Trophoblast cell (in vitro differentiated cells and primary cell): ENCODE measurements around the gene SLC12A4.

ENCODE experiments used
- DNase-seq, 2 donors: peaks; one replicate each; pipeline ENCODE4 v3.0.0-alpha.2; 2016
- H2AFZ ChIP-seq: 2 replicates; pipeline ENCODE4 v1.6.1; 2013; ENCODE audit warnings: low read length, moderate library complexity, mild to moderate bottlenecking; ENCODE audit not compliant: insufficient read depth, poor library complexity
- H2AK5ac ChIP-seq: 2 replicates; pipeline ENCODE4 v1.6.1; 2013; ENCODE audit warnings: mild to moderate bottlenecking, low read length
- H2BK120ac ChIP-seq: 2 replicates; pipeline ENCODE4 v1.6.1; 2013; ENCODE audit warnings: low read length, mild to moderate bottlenecking, moderate library complexity; ENCODE audit not compliant: insufficient read depth, poor library complexity
- H2BK12ac ChIP-seq: 2 replicates; pipeline ENCODE4 v1.6.1; 2013; ENCODE audit warnings: mild to moderate bottlenecking, low read length, moderate library complexity
- H2BK5ac ChIP-seq: 2 replicates; pipeline ENCODE4 v1.6.1; 2013; ENCODE audit warnings: low read length, low read depth, moderate library complexity, mild to moderate bottlenecking; ENCODE audit not compliant: poor library complexity
- H3K14ac ChIP-seq: 2 replicates; pipeline ENCODE4 v1.6.1; 2013; ENCODE audit warnings: mild to moderate bottlenecking, low read length
- H3K18ac ChIP-seq: 2 replicates; pipeline ENCODE4 v1.6.1; 2013; ENCODE audit warnings: mild to moderate bottlenecking, low read length
- H3K23ac ChIP-seq: 2 replicates; pipeline ENCODE4 v1.6.1; 2013; ENCODE audit warnings: low read length
- H3K27ac ChIP-seq: 2 replicates; pipeline ENCODE4 v1.5.1; 2013; ENCODE audit warnings: low read depth, mild to moderate bottlenecking, inconsistent platforms, low read length, moderate library complexity
- H3K27me3 ChIP-seq: 2 replicates; pipeline ENCODE4 v1.6.1; 2013; ENCODE audit warnings: inconsistent platforms, mild to moderate bottlenecking, low read length, moderate library complexity; ENCODE audit not compliant: insufficient read depth
- H3K36me3 ChIP-seq, 2 experiments: 1 replicate in 1 of 2; 2 replicates in 1 of 2; pipeline ENCODE4 v1.6.1; 2013; ENCODE audit warnings: low read length in 2 of 2, mild to moderate bottlenecking in 2 of 2, moderate library complexity in 1 of 2; ENCODE audit not compliant: insufficient read depth in 2 of 2, control insufficient read depth in 1 of 2
- H3K4ac ChIP-seq: 2 replicates; pipeline ENCODE4 v1.6.1; 2013; ENCODE audit warnings: low read depth, mild to moderate bottlenecking, low read length, moderate library complexity
- H3K4me1 ChIP-seq, 2 experiments: 1 replicate in 1 of 2; 2 replicates in 1 of 2; pipeline ENCODE4 v1.6.1; 2013; ENCODE audit warnings: low read length in 2 of 2, mild to moderate bottlenecking in 2 of 2, moderate library complexity in 1 of 2; ENCODE audit not compliant: insufficient read depth in 2 of 2, control insufficient read depth in 1 of 2
- H3K4me2 ChIP-seq: 2 replicates; pipeline ENCODE4 v1.6.1; 2013; ENCODE audit warnings: inconsistent platforms, mild to moderate bottlenecking, low read length, moderate library complexity
- H3K4me3 ChIP-seq: 2 replicates; pipeline ENCODE4 v1.5.1; 2013; ENCODE audit warnings: mild to moderate bottlenecking, low read depth, low read length, inconsistent platforms
- H3K79me1 ChIP-seq: one replicate; pipeline ENCODE4 v1.6.1; 2013; ENCODE audit warnings: low read length
- H3K79me2 ChIP-seq: 2 replicates; pipeline ENCODE4 v1.6.1; 2013; ENCODE audit warnings: low read length, mild to moderate bottlenecking; ENCODE audit not compliant: control insufficient read depth, insufficient read depth, poor library complexity
- H3K9ac ChIP-seq: 2 replicates; pipeline ENCODE4 v1.6.1; 2013; ENCODE audit warnings: mild to moderate bottlenecking, low read length
- H3K9me3 ChIP-seq: 2 replicates; pipeline ENCODE4 v1.6.1; 2013; ENCODE audit warnings: low read depth, mild to moderate bottlenecking, control low read depth, inconsistent platforms, low read length; ENCODE audit not compliant: insufficient read depth
- H4K12ac ChIP-seq: 2 replicates; pipeline ENCODE4 v1.6.1; 2013; ENCODE audit warnings: low read depth, mild to moderate bottlenecking, low read length, moderate library complexity
- H4K8ac ChIP-seq: 2 replicates; pipeline ENCODE4 v1.6.1; 2013; ENCODE audit warnings: low read depth, mild to moderate bottlenecking, low read length, moderate library complexity
- H4K91ac ChIP-seq: one replicate; pipeline ENCODE4 v1.6.1; 2013; ENCODE audit warnings: low read depth, mild to moderate bottlenecking, low read length, moderate library complexity
- WGBS: extraction: QIAGEN DNeasy Blood & Tissue Kit; methylation state at CpG from one replicate; pipeline ENCODE4 v1.1.7; 2013; ENCODE audit warnings: missing lambda C conversion rate; ENCODE audit not compliant: insufficient read length, insufficient coverage; ENCODE audit errors: extremely low coverage; 5-methylcytosine and 5-hydroxymethylcytosine counted together

SLC12A4 gene

GRCh38 chr16:67923414-67924116 lies 44.9 kb downstream of the SLC12A4 start:
- no peak overlapping the region for H3K18ac ChIP-seq
- no peak overlapping the region for H3K4me3 ChIP-seq
- H2BK120ac ChIP-seq: no peak overlapping the region
- DNase-seq: no peak
- H4K8ac ChIP-seq: no peak overlapping the region
- no peak overlapping the region for H2BK12ac ChIP-seq
- H2AK5ac ChIP-seq: no peak overlapping the region
- H4K12ac ChIP-seq: no peak overlapping the region
- H3K4me2 ChIP-seq: no peak overlapping the region
- H3K9ac ChIP-seq: no peak overlapping the region
- H3K36me3 ChIP-seq: peaks cover 23 to 29% of the 10 kb centered on the region in 2 experiments
- no peaks in the 10 kb centered on the region for H3K4me1 ChIP-seq
- H2AFZ ChIP-seq: no peak overlapping the region
- no peak overlapping the region for H3K23ac ChIP-seq
- no peaks in the 10 kb centered on the region for H3K27me3 ChIP-seq
- no peak overlapping the region for H3K27ac ChIP-seq
- no peaks in the 10 kb centered on the region for H3K79me2 ChIP-seq
- no peak overlapping the region for H3K14ac ChIP-seq
- no peak overlapping the region for H4K91ac ChIP-seq
- no peaks in the 10 kb centered on the region for H3K79me1 ChIP-seq
- WGBS: no CpG with 5 or more reads among the region's 10 CpGs
- peaks cover 7% of the 10 kb centered on the region for H3K9me3 ChIP-seq
- H2BK5ac ChIP-seq: no peak overlapping the region
- H3K4ac ChIP-seq: no peak overlapping the region

GRCh38 chr16:67922740-67923139 lies 45.7 kb downstream of the SLC12A4 start:
- H3K27me3 ChIP-seq: no peaks in the 10 kb centered on the region
- no peak overlapping the region for H4K91ac ChIP-seq
- H3K18ac ChIP-seq: no peak overlapping the region
- H3K4me1 ChIP-seq: peaks cover under 1% of the 10 kb centered on the region in 2 experiments
- H3K9ac ChIP-seq: no peak overlapping the region
- no peak overlapping the region for H2BK5ac ChIP-seq
- peaks cover 20 to 25% of the 10 kb centered on the region in 2 experiments for H3K36me3 ChIP-seq
- WGBS: no CpG with 5 or more reads among the region's 8 CpGs
- H3K79me2 ChIP-seq: no peaks in the 10 kb centered on the region
- no peak overlapping the region for H2AFZ ChIP-seq
- H2AK5ac ChIP-seq: no peak overlapping the region
- H2BK12ac ChIP-seq: no peak overlapping the region
- no peak overlapping the region for H3K23ac ChIP-seq
- no peak overlapping the region for H3K27ac ChIP-seq
- no peak overlapping the region for H3K14ac ChIP-seq
- peaks cover 7% of the 10 kb centered on the region for H3K9me3 ChIP-seq
- H3K4me2 ChIP-seq: no peak overlapping the region
- H4K8ac ChIP-seq: no peak overlapping the region
- no peak overlapping the region for H3K4ac ChIP-seq
- H3K79me1 ChIP-seq: no peaks in the 10 kb centered on the region
- H4K12ac ChIP-seq: no peak overlapping the region
- no peak overlapping the region for H3K4me3 ChIP-seq
- H2BK120ac ChIP-seq: no peak overlapping the region
- no peak for DNase-seq

GRCh38 chr16:67922221-67922620 lies 46.2 kb downstream of the SLC12A4 start:
- peaks cover 3% of the 10 kb centered on the region for H3K9me3 ChIP-seq
- H3K36me3 ChIP-seq: peaks cover 15 to 20% of the 10 kb centered on the region in 2 experiments
- DNase-seq: no peak
- H2BK12ac ChIP-seq: no peak overlapping the region
- H3K27ac ChIP-seq: no peak overlapping the region
- no peaks in the 10 kb centered on the region for H3K79me1 ChIP-seq
- H3K4me2 ChIP-seq: no peak overlapping the region
- no peak overlapping the region for H4K91ac ChIP-seq
- no peak overlapping the region for H3K14ac ChIP-seq
- no CpG with 5 or more reads among the region's 5 CpGs for WGBS
- H4K12ac ChIP-seq: no peak overlapping the region
- no peak overlapping the region for H2AFZ ChIP-seq
- H4K8ac ChIP-seq: no peak overlapping the region
- no peak overlapping the region for H3K4me3 ChIP-seq
- peaks cover 5 to 6% of the 10 kb centered on the region in 2 experiments for H3K4me1 ChIP-seq
- no peak overlapping the region for H3K18ac ChIP-seq
- no peak overlapping the region for H2BK120ac ChIP-seq
- H2AK5ac ChIP-seq: no peak overlapping the region
- no peak overlapping the region for H3K23ac ChIP-seq
- H3K27me3 ChIP-seq: no peaks in the 10 kb centered on the region
- no peak overlapping the region for H3K4ac ChIP-seq
- H3K9ac ChIP-seq: no peak overlapping the region
- H3K79me2 ChIP-seq: no peaks in the 10 kb centered on the region
- no peak overlapping the region for H2BK5ac ChIP-seq

GRCh38 chr16:67919622-67920221 lies 48.7 kb downstream of the SLC12A4 start:
- peaks cover 9 to 22% of the 10 kb centered on the region in 2 experiments for H3K4me1 ChIP-seq
- no peak overlapping the region for H3K23ac ChIP-seq
- H3K18ac ChIP-seq: no peak overlapping the region
- H3K36me3 ChIP-seq: peaks cover 15 to 20% of the 10 kb centered on the region in 2 experiments
- H3K4me2 ChIP-seq: no peak overlapping the region
- H3K4ac ChIP-seq: no peak overlapping the region
- WGBS: no CpG with 5 or more reads among the region's 6 CpGs
- H3K27ac ChIP-seq: no peak overlapping the region
- no peak overlapping the region for H2BK12ac ChIP-seq
- no peak overlapping the region for H3K9ac ChIP-seq
- H2AK5ac ChIP-seq: no peak overlapping the region
- no peak overlapping the region for H4K8ac ChIP-seq
- no peaks in the 10 kb centered on the region for H3K79me2 ChIP-seq
- H3K9me3 ChIP-seq: peaks cover 2% of the 10 kb centered on the region
- no peaks in the 10 kb centered on the region for H3K79me1 ChIP-seq
- H4K12ac ChIP-seq: no peak overlapping the region
- H3K27me3 ChIP-seq: no peaks in the 10 kb centered on the region
- no peak overlapping the region for H4K91ac ChIP-seq
- no peak overlapping the region for H3K14ac ChIP-seq
- H2BK5ac ChIP-seq: no peak overlapping the region
- H2BK120ac ChIP-seq: no peak overlapping the region
- no peak overlapping the region for H2AFZ ChIP-seq
- DNase-seq: no peak
- no peak overlapping the region for H3K4me3 ChIP-seq
